Stimulated activated CD4-positive, alpha-beta T cell treated with anti-CD3 and anti-CD28 coated beads, Interleukin-2, amount 100 ng/mL, for 48 hours (primary cell): ENCODE data around the gene MLXIP.

ENCODE experiments used
- DNase-seq, 2 donors: peaks; one replicate each; pipeline ENCODE4 v3.0.0-alpha.2; 2020

Gene MLXIP

DNA sequence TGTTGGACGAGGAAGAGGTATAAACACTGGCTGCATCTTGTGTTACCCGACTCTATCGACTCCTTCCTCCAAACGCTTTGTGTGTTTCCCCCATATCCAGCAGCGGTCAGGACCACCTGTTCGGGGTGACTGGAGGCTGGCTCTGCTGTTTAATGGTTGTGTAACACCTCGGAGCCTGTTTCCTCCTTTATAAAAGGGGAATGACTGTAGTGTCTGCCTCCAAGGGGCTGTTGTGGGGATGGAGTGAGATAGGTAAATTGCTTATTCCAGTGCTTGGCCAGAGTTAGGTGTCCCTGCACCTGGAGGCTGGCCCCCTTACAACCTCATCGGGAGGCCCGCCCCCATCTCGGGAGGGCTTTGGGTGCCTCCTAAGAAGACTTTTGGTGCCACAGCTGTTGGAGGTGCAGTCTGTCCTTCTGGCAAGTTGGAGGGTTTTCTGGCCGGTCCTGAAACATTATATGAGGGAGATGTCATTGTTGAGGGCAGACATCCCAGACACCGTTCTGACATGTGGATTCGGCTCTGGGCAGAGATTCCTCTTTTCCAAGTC lies 1.1 kb downstream of the MLXIP start:
- no peak for DNase-seq

DNA sequence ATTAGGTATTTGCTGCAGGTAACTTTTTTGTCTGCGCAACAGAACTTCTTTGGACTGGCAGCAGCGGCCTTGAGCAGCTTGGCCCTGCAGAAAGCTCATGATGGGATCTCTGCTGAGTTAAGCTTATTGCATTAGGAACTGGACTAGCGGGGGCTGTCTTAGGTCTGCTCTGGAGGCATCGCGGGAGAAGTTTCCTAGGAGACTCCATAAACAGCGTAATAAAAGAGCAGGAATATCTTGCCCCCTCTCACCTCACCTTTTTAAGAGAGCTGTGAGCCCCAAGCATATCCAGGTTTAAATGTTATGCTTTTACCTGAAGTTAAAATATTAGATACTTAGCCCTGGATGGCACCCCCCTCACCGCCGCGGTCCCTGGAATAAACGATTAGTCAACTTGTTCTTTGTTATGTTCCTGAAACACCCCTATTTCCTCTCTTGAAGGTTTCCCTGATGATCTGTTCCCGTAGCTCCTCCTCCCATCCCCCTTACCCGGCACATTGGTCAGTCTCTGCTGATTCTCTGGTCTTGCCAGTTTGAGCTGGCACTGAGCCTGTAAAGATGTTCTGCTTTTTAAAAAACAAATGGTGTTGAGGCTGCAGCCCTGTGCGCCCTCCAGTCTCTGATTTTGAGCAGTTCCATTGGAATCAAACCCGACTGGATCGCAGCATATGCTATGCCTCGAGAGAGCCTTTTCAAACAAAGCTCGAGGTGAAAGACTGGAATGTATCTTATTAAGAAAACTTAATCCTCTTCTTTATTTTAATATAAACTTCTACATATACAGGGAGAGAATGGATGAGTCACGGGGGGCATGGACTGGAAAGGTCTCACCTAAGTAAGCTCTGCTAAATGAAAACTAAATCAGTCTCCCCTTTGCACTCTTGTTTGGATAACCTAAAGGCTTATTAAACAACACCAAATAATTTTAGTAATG lies 1.9 kb downstream of the MLXIP start:
- DNase-seq: no peak

DNA sequence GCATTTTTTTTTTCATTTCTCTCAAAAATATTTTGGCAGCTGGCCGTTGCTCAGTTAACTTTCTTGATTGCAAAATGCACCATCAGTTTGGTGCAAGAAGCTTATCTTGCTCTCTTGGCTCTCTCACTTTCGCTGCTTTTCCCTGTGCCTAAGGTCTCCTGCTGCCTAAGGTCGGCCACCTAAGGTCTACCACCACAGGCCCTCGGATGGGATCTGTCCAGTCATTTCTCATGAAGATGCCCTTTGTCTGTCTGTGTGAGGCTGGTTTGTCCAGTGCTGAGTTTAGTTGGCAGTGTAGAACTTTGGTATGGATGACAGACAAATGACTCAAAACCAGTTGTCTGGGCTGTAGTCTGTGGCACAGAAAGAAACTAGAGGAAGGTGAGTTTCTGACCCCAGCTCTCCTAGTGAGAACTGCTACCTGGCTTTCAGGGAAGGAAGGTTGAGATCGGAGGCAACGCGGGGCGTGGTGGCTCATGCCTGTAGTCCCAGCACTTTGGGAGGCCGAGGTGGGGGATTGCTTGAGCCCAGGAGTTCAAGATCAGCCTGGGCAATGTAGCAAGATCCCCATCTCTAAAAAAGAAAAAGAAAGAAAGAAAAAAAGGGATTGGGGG lies 2.6 kb downstream of the MLXIP start:
- no peak for DNase-seq

DNA sequence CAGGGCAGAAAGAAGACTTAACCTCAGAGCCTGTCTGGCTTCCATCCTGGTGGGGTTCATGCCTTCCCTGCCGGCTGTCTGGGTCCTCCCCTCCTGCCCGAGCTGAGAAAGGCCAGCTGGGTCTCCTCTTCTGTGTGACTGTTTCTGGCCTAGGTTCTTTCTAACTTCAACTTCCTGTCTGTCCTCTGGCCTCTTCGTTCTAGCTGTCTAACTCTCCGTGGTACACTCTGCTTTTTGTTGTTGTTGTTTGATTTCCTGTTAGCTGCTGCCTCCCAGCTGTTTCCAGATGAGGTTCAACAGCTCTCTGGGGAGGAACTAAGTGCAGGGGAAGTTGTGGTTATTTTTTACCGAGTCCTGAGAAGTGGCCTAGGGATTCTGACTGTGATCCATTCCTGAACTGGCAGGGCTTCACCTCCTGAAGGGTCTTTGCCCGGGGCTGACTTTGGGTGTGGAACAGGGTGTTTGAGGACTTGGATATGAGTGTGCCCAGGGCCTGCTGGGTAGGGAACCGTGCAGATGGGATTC lies 3.2 kb downstream of the MLXIP start:
- DNase-seq: no peak

DNA sequence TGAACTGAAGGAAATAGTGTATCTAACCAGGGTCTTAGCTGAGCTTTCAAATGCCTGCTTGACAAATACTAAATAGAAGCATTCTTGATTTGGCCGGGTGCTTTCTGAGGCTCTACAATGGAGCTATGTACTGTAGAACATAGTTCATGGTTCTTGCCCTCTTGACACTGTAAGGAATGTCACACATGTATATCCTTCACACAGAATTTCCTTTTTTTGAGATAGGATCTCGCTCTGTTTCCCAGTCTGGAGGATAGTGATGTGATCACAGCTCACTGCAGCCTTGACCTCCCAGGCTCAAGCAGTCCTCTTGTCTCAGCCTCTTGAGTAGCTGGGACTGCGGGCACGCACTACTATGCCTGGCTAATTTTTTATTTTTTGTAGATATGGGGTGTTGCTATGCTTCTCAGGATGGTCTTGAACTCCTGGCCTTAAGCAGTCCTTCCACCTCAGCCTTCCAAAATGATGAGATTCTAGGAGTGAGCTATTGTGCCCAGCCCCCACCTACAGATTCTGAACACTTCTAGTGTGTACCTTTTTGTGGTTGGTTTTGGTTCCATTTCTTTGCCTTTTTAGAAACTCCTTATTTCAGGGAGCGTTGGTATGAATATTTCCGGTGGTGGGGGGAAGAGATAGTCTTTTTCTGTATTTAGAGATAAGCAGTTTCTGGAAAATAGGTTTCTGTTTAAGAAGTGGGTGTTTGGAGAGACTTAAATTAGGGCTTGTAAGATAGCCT lies 4.2 kb downstream of the MLXIP start:
- no peak for DNase-seq

GRCh38 chr12:122084857-122085405 lies 6.4 kb downstream of the MLXIP start:
- no peak for DNase-seq

- DNase-seq: no peak
Measured at GRCh38 chr12:122085591-122085990, 7.0 kb downstream of the MLXIP start.

GRCh38 chr12:122086116-122086515 lies 7.6 kb downstream of the MLXIP start:
- no peak for DNase-seq

DNA sequence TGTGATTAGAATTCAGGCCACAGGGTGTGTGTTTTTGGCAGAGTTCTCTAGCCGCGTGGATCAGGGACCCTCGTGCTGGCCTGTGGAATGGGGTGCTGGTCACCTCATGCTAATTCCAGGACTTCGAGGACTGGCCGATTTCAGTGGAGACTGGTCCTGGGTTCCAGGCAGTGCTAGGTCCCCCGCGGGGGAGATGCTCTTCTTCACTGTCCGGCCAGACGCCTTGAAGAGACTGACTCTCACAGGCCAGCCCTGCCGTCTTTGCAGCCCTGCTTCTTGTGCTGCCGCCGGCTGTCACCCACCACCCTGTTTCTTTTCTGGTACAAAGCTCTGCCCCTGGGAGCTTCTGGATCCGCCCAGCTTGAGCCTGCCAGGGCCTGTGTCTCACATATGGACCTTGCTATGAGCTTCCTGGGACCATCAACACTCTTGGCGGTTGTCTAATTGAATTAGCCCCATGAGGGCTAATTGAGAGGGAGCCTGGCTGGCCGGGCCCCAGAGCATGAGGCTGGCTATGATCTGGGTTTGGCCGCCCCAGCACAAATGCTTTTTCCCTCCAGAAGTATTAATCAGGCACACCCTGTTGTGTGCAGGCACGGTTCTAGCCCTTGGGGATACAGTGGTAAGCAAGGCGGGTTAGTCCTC lies 8.2 kb downstream of the MLXIP start:
- no peak for DNase-seq

GRCh38 chr12:122087431-122088178 lies 9.0 kb downstream of the MLXIP start:
- DNase-seq: no peak

DNA sequence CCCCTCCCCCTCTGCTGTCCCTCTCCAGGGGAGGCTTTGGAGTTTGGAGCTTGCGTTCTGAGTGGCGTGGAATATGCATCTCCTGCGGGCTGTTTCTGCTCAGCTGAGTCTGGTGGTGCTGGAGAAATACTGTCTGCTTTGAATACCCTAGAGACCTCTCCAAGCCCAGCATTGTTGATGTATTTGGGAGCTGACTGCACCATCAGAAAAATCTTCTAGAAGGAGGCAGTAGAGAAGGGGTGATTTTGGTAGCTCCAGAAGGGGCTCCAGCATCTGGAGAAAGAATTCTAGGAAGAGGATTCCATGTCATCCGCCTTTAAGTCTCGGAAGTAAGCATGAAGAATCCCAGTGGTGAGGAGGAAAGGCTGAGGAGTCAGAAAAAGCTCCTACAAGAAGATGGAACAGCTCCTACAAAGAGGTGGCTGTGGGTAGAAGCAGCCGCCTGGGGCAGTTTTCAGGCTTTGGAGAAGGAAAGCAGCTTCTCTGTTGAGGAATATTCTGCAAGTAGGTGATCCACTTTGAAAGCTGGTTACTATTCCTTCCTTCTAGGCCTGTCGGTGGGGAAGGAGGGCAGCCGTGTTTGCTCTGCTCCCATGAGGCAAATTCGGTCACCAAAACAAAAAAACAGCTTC lies 9.7 kb downstream of the MLXIP start:
- DNase-seq: no peak

- no peak for DNase-seq
Measured at GRCh38 chr12:122089077-122089476, 10.5 kb downstream of the MLXIP start.

DNA sequence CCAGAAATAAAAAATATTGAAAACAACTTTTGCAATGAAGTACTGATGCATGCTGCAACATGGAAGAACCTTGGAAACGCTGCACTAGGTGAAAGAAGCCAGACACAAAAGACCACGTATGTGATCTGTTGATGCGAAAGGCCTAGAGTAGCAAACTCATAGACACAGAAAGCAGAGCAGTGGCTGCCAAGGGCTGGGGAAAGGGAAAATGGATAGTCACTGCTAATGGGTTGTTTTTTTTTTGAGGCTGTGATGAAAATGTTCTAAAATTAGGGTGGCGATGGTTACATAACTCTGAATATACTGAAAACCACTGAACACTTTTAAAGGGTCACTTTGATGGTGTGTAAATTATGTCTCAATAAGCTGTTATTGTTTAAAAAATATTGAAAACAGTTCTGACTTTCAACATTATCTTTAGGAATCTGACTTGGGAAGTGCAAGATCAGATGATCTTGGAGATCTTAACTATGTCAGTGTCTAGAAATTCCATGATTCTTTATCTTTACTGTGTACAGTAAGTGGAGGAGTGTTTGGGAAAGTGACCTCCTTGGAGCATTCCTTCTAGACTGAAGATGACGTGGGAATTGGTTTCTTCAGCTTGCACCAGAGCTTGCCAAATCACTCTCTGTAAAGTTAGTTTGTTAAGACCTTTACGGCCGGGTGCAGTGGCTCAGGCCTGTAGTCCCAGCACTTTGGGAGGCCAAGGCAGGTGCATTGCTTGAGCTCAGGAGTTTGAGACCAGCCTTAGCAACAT lies 12.4 kb downstream of the MLXIP start:
- no peak for DNase-seq

DNA sequence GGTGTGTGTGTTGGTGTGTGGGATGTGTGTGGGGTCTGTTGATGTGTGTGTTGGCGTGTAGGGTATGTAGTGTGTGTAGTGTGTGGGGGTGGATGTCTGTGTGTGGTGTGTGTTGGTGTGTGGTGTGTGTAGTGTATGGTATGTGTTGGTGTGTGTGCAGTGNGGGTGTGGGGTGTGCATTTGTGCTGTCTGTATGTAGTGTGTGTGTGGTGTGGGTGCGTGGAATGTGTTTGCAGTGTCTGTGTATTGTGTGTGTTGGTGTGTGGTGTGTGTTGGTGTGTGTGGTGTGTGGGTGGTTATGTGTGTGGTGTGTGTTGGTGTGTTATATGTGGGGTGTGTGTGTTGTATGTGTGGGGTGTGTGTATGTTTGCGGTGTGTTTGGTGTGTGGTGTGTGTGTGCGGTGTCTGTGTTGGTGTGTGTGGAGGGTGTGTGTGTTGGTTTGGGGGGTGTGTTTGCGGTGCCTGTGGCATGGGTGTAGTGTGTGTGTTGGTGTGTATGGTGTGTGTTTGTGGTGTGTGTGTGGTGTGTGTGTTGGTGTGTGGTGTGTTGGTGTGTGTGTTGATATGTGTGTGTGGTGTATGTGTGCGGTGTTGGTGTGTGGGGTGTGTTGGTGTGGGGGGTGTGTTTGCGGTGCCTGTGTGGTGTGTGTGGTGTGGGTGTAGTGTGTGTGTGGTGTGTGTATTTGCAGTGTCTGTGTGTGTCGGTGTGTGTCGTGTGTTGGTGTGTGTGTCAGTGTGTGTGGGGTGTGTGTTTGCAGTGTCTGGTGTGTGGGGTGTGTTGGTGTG lies 14.7 kb downstream of the MLXIP start:
- DNase-seq: no peak

DNA sequence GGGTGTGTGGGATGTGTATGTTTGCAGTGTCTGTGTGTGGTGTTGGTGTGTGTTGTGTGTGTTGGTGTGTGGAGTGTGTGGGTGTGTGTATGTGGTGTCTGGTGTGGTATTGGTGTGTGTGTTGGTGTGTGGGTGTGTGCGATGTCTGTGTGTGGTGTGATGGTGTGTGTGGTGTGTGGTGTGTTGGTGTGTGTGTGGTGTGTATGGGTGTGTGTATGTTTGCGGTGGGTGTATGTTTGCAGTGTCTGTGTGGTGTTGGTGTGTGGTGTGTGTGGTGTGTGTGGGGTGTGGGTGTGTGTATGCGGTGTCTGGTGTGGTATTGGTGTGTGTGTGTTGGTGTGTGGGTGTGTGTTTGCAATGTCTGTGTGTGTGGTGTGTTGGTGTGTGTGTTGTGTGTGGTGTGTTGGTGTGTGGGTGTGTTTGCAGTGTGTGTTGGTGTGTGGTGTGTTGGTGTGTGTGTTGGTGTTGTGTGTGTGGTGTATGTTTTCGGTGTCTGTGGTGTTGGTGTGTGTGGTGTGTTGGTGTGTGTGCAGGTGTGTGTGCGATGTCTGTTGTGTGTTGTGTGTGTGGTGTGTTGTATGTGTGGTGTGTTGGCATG lies 15.7 kb downstream of the MLXIP start:
- DNase-seq: no peak

- no peak for DNase-seq
Measured at GRCh38 chr12:122094735-122095631, 16.4 kb downstream of the MLXIP start.

- no peak for DNase-seq
Measured at GRCh38 chr12:122096014-122096413, 17.5 kb downstream of the MLXIP start.

DNA sequence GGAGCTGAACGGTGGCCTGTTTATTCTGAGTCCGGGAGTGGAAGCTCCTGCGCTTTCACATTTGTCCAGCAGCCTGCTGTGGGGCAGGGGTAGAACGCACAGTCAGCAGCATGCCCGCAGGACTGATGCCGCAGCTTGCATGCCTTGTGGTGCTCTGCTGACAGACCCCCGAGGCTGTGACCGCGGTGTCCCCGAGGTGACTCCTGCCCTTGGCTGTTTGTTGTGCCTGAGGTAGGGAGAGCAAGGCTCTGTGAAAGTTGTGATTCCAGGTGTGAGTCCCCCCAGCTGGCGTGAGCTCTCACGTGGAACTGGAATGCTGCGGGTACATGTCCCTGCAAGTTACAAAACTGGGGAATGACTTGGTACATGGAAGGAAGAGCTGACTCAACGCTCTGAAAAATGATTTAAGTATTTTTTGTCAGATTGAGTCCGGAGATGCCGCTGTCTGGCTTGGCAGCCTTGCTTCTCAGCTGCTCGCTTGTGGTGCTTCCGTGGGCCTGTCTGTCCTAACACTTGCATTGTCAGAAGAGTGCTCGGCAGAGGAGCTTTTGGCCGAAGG lies 18.1 kb downstream of the MLXIP start:
- no peak for DNase-seq
